Stomach (tissue), 4 donors: ENCODE data around the gene TSTD1.

ENCODE experiments used
- CTCF ChIP-seq, 7 experiments: fragments of 450-650 bp in 4 of 7; fragments of 200-600 bp in 3 of 7; sonication (generic) in 3 of 7; IDR thresholded peaks; one replicate each; pipeline ENCODE4 v1.5.1; 2016 to 2019; ENCODE audit warnings: antibody characterized with exemption in 7 of 7, control low read depth in 2 of 7, mild to moderate bottlenecking in 1 of 7
- EP300 ChIP-seq: sonication (generic); formaldehyde crosslinking; IDR thresholded peaks from one replicate; pipeline ENCODE4 v1.6.1; 2017; ENCODE audit warnings: antibody characterized with exemption
- POLR2A ChIP-seq, 4 donors: fragments of 450-650 bp; IDR thresholded peaks; one replicate each; pipeline ENCODE4 v1.6.1; 2016; ENCODE audit warnings: antibody characterized with exemption in 4 of 4, control low read depth in 2 of 4, mild to moderate bottlenecking in 1 of 4, moderate library complexity in 1 of 4
- POLR2AphosphoS5 ChIP-seq, 3 donors: sonication (generic); formaldehyde crosslinking; IDR thresholded peaks; one replicate each; pipeline ENCODE4 v1.6.1; 2016; ENCODE audit warnings: antibody characterized with exemption in 3 of 3

- TF ChIP-seq POLR2A (IDR thresholded peaks at IDR 0.05) (no peak), CTCF (IDR thresholded peaks at IDR 0.05) (no peak), EP300 (no peak), POLR2AphosphoS5 (IDR thresholded peaks at IDR 0.05) (no peak)
Measured at GRCh38 chr1:161033751-161034150, 5.0 kb downstream of the TSTD1 start.
